GM12878 (cell line): ENCODE data around the gene MICALL2. TPM values are rescaled to one million over a fixed set of nuclear protein-coding genes. Genes with fewer than 3 reads are reported as not detected.
A peak's percentile ranks its signal among the peaks of the same experiment; 100 is the strongest.

Source experiments
- ATAC-seq: fragments of 200-7000 bp; cut with Tn5 transposase; 3 replicates; pipeline ENCODE4 v1.9.1; 2020; ENCODE audit warnings: mild to moderate bottlenecking, moderate library complexity
- BruUV-seq: library from RNA; stranded (reverse); fragments of 400-500 nt; replicated peaks from 2 replicates; lab custom pipeline; 2021; lab: Mats Ljungman, UMichigan
- CTCF ChIA-PET: fragments of 300-600 bp; sonication (Branson Sonifier 250); formaldehyde crosslinking; extraction: SDS; loops from one replicate; lab custom pipeline; 2021; ENCODE audit warnings: inconsistent platforms; lab: Yijun Ruan, JAX
- POLR2A ChIA-PET: fragments of 350-600 bp; formaldehyde crosslinking; extraction: SDS; loops from one replicate; lab custom pipeline; 2021; ENCODE audit warnings: inconsistent platforms; lab: Charles Lee
- RAD21 ChIA-PET: fragments of 300-600 bp; sonication (Branson Sonifier 250); formaldehyde crosslinking; loops from one replicate; lab custom pipeline; 2023; ENCODE audit warnings: antibody characterized with exemption; ENCODE audit not compliant: unreplicated experiment; lab: Charles Lee
- SMC1A ChIA-PET: fragments of 300-600 bp; sonication (Branson Sonifier 250); formaldehyde crosslinking; loops from one replicate; lab custom pipeline; 2023; ENCODE audit not compliant: unreplicated experiment, uncharacterized antibody; lab: Charles Lee
- DNase-seq: peaks from one replicate; pipeline ENCODE4 v3.0.0-alpha.2; 2011; ENCODE audit warnings: low read depth, low spot score
- FAIRE-seq: peaks from 3 replicates; lab custom pipeline; 2011; peaks lifted over from hg19 to GRCh38; lab: Jason Lieb, UNC
- H2AFZ ChIP-seq: 2 replicates; pipeline ENCODE4 v1.6.0; 2011; ENCODE audit warnings: low read depth, low read length, control low read depth; ENCODE audit not compliant: control insufficient read depth
- H3K27ac ChIP-seq: 2 replicates; pipeline ENCODE4 v1.5.1; 2011; ENCODE audit warnings: control low read depth; ENCODE audit not compliant: control insufficient read depth, insufficient read depth
- H3K27me3 ChIP-seq, 2 experiments: replicated peaks in 1 of 2; 2 replicates each; pipeline versions ENCODE4 v1.6.0 to v1.6.1; 2011; ENCODE audit warnings: low read length in 1 of 2; ENCODE audit not compliant: control insufficient read depth in 2 of 2, insufficient read depth in 2 of 2
- H3K36me3 ChIP-seq, 2 experiments: 2 replicates each; pipeline ENCODE4 v1.5.1; 2011; ENCODE audit warnings: low read length in 1 of 2; ENCODE audit not compliant: control insufficient read depth in 2 of 2, insufficient read depth in 2 of 2
- H3K4me1 ChIP-seq: 2 replicates; pipeline ENCODE4 v1.6.1; 2011; ENCODE audit warnings: mild to moderate bottlenecking, low read length, moderate library complexity, mixed read lengths; ENCODE audit not compliant: control insufficient read depth, insufficient read depth
- H3K4me2 ChIP-seq: 2 replicates; pipeline ENCODE4 v1.6.0; 2011; ENCODE audit warnings: control low read depth; ENCODE audit not compliant: control insufficient read depth, insufficient read depth
- H3K4me3 ChIP-seq: fragments of 200-600 bp; sonication (generic); 2 replicates; pipeline ENCODE4 v1.5.1; 2016
- H3K79me2 ChIP-seq: 2 replicates; pipeline ENCODE4 v1.6.0; 2011; ENCODE audit warnings: low read length; ENCODE audit not compliant: control insufficient read depth, insufficient read depth
- H3K9ac ChIP-seq: 2 replicates; pipeline ENCODE4 v1.8.0; 2011; ENCODE audit warnings: low read length, control low read depth, mixed read lengths; ENCODE audit not compliant: control insufficient read depth, insufficient read depth
- H3K9me3 ChIP-seq: replicated peaks from 3 replicates; pipeline ENCODE4 v1.5.1; 2011; ENCODE audit warnings: mild to moderate bottlenecking, low read length; ENCODE audit not compliant: control insufficient read depth, insufficient read depth
- H4K20me1 ChIP-seq: 2 replicates; pipeline ENCODE4 v1.6.0; 2011; ENCODE audit not compliant: control insufficient read depth, insufficient read depth
- BHLHE40 ChIP-seq, 2 experiments: fragments of 450-650 bp in 1 of 2; IDR thresholded peaks; 2 replicates each; pipeline ENCODE4 v1.6.1; 2011 to 2017; ENCODE audit warnings: low read depth in 2 of 2, borderline replicate concordance in 1 of 2, improper control_type of control experiment in 1 of 2, low read length in 1 of 2, mild to moderate bottlenecking in 1 of 2
- CBX3 ChIP-seq: fragments of 200-600 bp; sonication (generic); IDR thresholded peaks from 2 replicates; pipeline ENCODE4 v1.6.1; 2016; ENCODE audit warnings: low read depth, borderline replicate concordance
- HCFC1 ChIP-seq: fragments of 150-350 bp; IDR thresholded peaks from 2 replicates; pipeline ENCODE4 v1.6.1; 2014; ENCODE audit warnings: low read length
- MEF2B ChIP-seq: fragments of 450-650 bp; IDR thresholded peaks from 2 replicates; pipeline ENCODE4 v1.6.1; 2018; ENCODE audit warnings: mild to moderate bottlenecking, moderate library complexity; ENCODE audit not compliant: partially characterized antibody, poor library complexity, severe bottlenecking
- NRF1 ChIP-seq: conservative IDR thresholded peaks from 2 replicates; pipeline ENCODE4 v1.6.1; 2011; ENCODE audit warnings: mild to moderate bottlenecking, low read depth, low read length, improper control_type of control experiment
- PML ChIP-seq: IDR thresholded peaks from 2 replicates; pipeline ENCODE4 v1.6.1; 2012; ENCODE audit warnings: low read length, inconsistent platforms
- RAD21 ChIP-seq: IDR thresholded peaks from 2 replicates; pipeline ENCODE4 v1.6.1; 2011; ENCODE audit warnings: mild to moderate bottlenecking, low read depth, low read length, moderate library complexity; ENCODE audit not compliant: insufficient read depth
- RFX5 ChIP-seq: IDR thresholded peaks from 2 replicates; pipeline ENCODE4 v1.6.1; 2011; ENCODE audit warnings: low read depth, low read length, improper control_type of control experiment
- SPI1 ChIP-seq: IDR thresholded peaks from 2 replicates; pipeline ENCODE4 v1.6.1; 2011; ENCODE audit warnings: low read depth, mild to moderate bottlenecking, low read length, moderate library complexity, borderline replicate concordance; ENCODE audit not compliant: insufficient read depth
- YBX1 ChIP-seq: fragments of 450-650 bp; IDR thresholded peaks from 2 replicates; pipeline ENCODE4 v1.6.1; 2016; ENCODE audit warnings: antibody characterized with exemption
- WGBS: methylation state at CpG from one replicate; pipeline ENCODE4 v1.1.6; 2016; ENCODE audit warnings: low lambda C conversion rate; ENCODE audit not compliant: insufficient replicate concordance, insufficient coverage; ENCODE audit errors: missing lambda C conversion rate; 5-methylcytosine and 5-hydroxymethylcytosine counted together
- in situ Hi-C: fragments of 300-500 bp; cut with MboI; formaldehyde crosslinking; loops from 9 replicates; pipeline ENCODE4 v1.14.3; 2018; ENCODE audit warnings: mixed read lengths
- intact Hi-C: fragments of 100-400 bp; cut with micrococcal nuclease; formaldehyde crosslinking; loops from one replicate; pipeline ENCODE4 v1.14.2; 2022; ENCODE audit not compliant: unreplicated experiment
- polyA plus RNA-seq, 11 experiments: library from polyadenylated mRNA; depleted of rRNA in 4 of 11; unstranded in 6 of 11; stranded (reverse) in 5 of 11; fragments of >200 nt; fragmentation: Nextera tagmentation in 4 of 11; fragmentation: Illumina TruSeq in 1 of 11; extraction: Ambion mirVana in 4 of 11; extraction: Trizol in 1 of 11; gene quantifications; 1 replicate in 1 of 11; 2 replicates in 10 of 11; pipeline versions ENCODE4 v1.2.1 to v1.2.3, GENCODE V29; 2011 to 2016; ENCODE audit warnings: inconsistent platforms in 2 of 11, missing spikeins in 2 of 11, low read depth in 1 of 11
- total RNA-seq, 4 experiments: library from RNA; depleted of rRNA in 3 of 4; stranded (reverse); fragments of >200 nt in 3 of 4; fragmentation: Illumina TruSeq in 1 of 4; extraction: Trizol in 1 of 4; gene quantifications; 2 replicates each; pipeline versions ENCODE4 v1.2.1 to v1.2.3, GENCODE V29; 2013 to 2021
- TF ChIP-seq, protein P1 (sequence below): IDR thresholded peaks from 2 replicates; pipeline ENCODE4 v1.6.1; 2012; ENCODE audit warnings: improper control_type of control experiment, low read depth, low read length; ENCODE audit not compliant: insufficient replicate concordance
- TF ChIP-seq, protein P2 (sequence below): IDR thresholded peaks from 2 replicates; pipeline ENCODE4 v1.6.1; 2011; ENCODE audit warnings: mild to moderate bottlenecking, low read depth, low read length, moderate library complexity; ENCODE audit not compliant: insufficient replicate concordance

MICALL2 gene
- total and polyA plus RNA-seq, 10 of the 15 experiments (the other 5 are each of a cell fraction or from before 2014, with no cell fraction given): 0.04 to 1.7 (median 0.83) TPM; not detected in 3

DNA sequence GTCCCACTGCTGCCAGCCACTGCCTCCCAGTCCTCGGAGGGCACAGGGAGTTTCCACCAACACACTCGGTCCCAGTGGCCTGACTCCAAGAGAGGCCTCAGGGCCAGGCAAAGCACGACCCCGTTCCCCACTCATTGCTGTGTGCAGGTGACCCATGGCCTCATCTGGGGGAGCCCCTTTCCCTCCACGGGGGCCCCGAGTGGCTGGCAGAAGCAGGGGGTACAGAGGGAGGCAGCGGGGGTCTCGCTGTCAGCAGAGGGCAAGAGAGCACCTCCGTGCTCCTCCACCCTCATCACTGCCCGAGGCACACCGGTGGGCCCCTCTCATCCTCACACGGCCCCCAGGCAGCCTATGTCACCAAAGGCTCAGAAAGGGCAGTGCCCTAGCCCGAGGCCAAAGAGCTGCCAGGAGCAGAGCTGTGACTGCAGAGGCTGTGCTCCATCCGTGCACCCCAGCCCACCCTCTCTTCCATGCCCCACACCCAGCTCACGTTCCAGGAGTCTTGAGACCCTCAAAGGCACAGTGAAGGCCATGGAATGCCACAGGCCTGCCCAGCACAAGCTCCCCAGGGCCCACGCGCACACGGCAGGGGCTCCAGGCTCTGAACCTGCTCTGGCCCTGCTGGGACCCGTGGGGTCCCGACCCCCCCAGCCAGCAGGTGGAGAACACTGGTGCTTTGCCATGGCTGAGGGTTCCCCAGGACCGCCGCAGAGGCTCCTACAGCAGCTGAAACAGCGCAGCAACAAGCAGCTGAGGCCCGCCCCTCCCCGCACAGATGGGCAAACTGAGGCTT lies 25.9 kb downstream of the MICALL2 start (continued):
- no peak for TF ChIP-seq NRF1

GRCh38 chr7:1432411-1433082 lies 26.7 kb downstream of the MICALL2 start:
- Histone ChIP-seq H3K9ac (no peak overlapping the region), H3K27ac (no peak overlapping the region), H4K20me1 (no peaks in the 10 kb centered on the region), H3K27me3 (no peaks in the 10 kb centered on the region; a peak in 1 of 4 replicates), H3K4me3 (no peak overlapping the region), H3K9me3 (no peaks in the 10 kb centered on the region), H3K36me3 (no peaks in the 10 kb centered on the region), H3K4me1 (no peaks in the 10 kb centered on the region), H2AFZ (no peak overlapping the region), H3K4me2 (no peak overlapping the region), H3K79me2 (no peaks in the 10 kb centered on the region)
- WGBS: 14% methylated on average over 23 of the region's 30 CpGs
- no peak for DNase-seq
- no TSS peak for BruUV-seq
- ChIA-PET CTCF (interaction anchor here (0.6 to 1.2 kb wide), 11 partner anchors 9 to 336 kb away, joined by 3 to 8 read pairs (median 3); no protein-coding TSS in a partner anchor), SMC1A (interaction anchor here (0.8 to 1.0 kb wide), 2 partner anchors 10 to 15 kb away, joined by 3 read pairs; no protein-coding TSS in a partner anchor), RAD21 (interaction anchor here (0.6 to 1.4 kb wide), 6 partner anchors 16 to 239 kb away, joined by 3 to 7 read pairs (median 4); no protein-coding TSS in a partner anchor), POLR2A (no interaction called here)
- intact Hi-C loops: loop anchor here (1.0 kb wide), 1 partner anchor 207 kb away; no protein-coding TSS in a partner anchor
- peak; percentile 94 for ATAC-seq
- in situ Hi-C loops: loop anchor here (5.0 kb wide), 1 partner anchor 205 kb away; no protein-coding TSS in a partner anchor
- no peak for FAIRE-seq
- TF ChIP-seq MEF2B (peak; percentile 61), YBX1 (no peak), HCFC1 (no peak), RFX5 (no peak), BHLHE40 (IDR thresholded peaks at IDR 0.05; ENCODE audit: borderline replicate concordance in 1 of 2, low read depth in 2 of 2, low read length in 1 of 2) (peak in 1 of 2 experiments; percentile 34; a peak in 1 of 4 replicates), RAD21 (peak; percentile 88), PML (no peak), CBX3 (no peak), SPI1 (no peak)
- TF ChIP-seq, protein P1, sequence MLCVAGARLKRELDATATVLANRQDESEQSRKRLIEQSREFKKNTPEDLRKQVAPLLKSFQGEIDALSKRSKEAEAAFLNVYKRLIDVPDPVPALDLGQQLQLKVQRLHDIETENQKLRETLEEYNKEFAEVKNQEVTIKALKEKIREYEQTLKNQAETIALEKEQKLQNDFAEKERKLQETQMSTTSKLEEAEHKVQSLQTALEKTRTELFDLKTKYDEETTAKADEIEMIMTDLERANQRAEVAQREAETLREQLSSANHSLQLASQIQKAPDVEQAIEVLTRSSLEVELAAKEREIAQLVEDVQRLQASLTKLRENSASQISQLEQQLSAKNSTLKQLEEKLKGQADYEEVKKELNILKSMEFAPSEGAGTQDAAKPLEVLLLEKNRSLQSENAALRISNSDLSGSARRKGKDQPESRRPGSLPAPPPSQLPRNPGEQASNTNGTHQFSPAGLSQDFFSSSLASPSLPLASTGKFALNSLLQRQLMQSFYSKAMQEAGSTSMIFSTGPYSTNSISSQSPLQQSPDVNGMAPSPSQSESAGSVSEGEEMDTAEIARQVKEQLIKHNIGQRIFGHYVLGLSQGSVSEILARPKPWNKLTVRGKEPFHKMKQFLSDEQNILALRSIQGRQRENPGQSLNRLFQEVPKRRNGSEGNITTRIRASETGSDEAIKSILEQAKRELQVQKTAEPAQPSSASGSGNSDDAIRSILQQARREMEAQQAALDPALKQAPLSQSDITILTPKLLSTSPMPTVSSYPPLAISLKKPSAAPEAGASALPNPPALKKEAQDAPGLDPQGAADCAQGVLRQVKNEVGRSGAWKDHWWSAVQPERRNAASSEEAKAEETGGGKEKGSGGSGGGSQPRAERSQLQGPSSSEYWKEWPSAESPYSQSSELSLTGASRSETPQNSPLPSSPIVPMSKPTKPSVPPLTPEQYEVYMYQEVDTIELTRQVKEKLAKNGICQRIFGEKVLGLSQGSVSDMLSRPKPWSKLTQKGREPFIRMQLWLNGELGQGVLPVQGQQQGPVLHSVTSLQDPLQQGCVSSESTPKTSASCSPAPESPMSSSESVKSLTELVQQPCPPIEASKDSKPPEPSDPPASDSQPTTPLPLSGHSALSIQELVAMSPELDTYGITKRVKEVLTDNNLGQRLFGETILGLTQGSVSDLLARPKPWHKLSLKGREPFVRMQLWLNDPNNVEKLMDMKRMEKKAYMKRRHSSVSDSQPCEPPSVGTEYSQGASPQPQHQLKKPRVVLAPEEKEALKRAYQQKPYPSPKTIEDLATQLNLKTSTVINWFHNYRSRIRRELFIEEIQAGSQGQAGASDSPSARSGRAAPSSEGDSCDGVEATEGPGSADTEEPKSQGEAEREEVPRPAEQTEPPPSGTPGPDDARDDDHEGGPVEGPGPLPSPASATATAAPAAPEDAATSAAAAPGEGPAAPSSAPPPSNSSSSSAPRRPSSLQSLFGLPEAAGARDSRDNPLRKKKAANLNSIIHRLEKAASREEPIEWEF: no peak
- TF ChIP-seq, protein P2, sequence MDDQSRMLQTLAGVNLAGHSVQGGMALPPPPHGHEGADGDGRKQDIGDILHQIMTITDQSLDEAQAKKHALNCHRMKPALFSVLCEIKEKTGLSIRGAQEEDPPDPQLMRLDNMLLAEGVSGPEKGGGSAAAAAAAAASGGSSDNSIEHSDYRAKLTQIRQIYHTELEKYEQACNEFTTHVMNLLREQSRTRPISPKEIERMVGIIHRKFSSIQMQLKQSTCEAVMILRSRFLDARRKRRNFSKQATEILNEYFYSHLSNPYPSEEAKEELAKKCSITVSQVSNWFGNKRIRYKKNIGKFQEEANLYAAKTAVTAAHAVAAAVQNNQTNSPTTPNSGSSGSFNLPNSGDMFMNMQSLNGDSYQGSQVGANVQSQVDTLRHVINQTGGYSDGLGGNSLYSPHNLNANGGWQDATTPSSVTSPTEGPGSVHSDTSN: no peak
